SIG-M5 treated with dmso at 0.1 percent for 504 hours (cell line): ENCODE results near the gene ANTXR1.
"Not testable (repeated sequence)": the region's sequence is repeated elsewhere in the genome, so short reads cannot be mapped to it uniquely, and the experiment has no call there.

Experiments
- DNase-seq: peaks from one replicate; lab custom pipeline; 2025; ENCODE audit not compliant: unreplicated experiment; lab: John Stamatoyannopoulos, UW

The ANTXR1 gene

GRCh38 chr2:69255760-69256159 lies 242.8 kb downstream of the ANTXR1 start:
- no peak for DNase-seq

- not testable (repeated sequence) for DNase-seq
Observed at GRCh38 chr2:69259994-69260591, 247.1 kb downstream of the ANTXR1 start.

DNA sequence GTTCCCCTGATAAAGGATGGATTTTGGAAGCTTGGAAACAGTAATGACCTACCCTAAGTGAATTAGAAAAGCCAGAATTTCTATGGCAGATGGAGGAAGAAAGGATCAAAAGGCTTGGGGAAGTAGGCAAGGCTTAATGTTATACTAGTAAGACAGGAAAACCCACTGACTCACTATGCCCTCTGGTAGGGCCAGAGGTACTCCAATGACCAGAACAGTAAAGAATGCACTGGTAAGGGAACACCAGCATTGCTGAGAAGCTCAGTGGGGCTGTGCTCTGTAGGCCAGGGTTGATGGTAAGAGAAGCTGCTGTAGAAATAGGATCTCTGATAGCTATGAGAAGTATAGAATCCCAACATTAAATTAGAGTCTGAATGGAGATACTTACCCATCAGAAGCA lies 247.7 kb downstream of the ANTXR1 start:
- DNase-seq = no peak

- DNase-seq = no peak
Observed at GRCh38 chr2:69269330-69269729, 256.4 kb downstream of the ANTXR1 start.

DNA sequence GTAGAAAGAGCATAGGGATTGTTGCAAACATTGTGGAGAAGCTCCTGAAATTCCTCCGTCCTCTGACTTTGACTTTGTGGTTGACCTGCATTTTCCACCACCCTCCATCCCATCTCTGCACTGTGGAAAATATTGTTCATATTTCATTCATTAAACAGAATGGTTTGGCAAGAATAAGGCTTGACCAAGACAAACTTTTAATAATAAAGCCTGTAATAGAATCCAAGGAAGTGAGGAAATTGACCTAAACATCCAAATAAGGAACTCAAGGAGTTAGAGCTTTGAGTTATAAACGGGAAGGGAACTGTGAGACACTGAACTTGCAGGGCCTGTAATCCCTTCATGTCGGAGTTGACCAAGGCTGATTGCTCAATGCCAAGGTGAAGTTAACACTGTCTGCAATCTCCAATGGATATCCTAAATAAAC lies 258.9 kb downstream of the ANTXR1 start:
- peak; percentile 75 for DNase-seq

- peak; percentile 82 for DNase-seq
Observed at GRCh38 chr2:69272803-69273471, 260.0 kb downstream of the ANTXR1 start.

DNA sequence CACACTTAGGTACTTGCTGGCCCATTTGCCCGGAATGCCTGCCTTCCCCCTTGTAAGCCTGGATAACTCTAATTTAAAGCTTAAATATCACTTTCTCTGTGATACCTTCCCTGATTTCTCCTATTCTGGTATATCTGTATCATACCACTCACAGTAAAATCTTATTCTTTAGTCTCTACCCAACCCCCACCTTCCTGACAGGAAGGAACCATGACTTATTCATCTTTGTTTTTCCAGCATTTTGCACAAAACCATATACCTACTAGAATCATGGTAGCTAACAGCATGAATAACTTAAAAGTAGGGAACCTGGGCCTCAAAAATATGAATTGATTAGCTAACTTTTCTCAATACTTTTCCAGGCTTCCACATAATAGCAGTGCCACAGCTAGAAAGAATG lies 262.5 kb downstream of the ANTXR1 start:
- DNase-seq = no peak

- no peak for DNase-seq
Observed at GRCh38 chr2:69278366-69278765, 265.4 kb downstream of the ANTXR1 start.

DNA sequence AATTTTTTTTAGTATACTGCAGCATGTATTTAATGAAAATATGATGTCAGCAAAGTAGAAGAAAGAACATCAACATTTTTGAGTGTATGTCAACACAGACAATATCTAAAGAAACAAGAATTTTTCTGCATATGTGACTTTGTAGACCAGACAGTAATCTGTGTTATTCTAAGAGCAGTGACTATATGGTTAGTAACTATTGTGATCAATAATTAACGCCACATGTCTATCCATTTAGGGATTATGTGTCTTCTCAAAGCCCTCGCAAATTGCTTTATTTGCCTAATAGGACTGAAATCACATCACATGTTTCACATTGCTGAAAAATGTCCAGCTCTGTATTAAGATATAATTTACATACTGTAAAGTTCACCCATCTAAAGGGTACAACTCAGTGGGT lies 266.2 kb downstream of the ANTXR1 start:
- no peak for DNase-seq

DNA sequence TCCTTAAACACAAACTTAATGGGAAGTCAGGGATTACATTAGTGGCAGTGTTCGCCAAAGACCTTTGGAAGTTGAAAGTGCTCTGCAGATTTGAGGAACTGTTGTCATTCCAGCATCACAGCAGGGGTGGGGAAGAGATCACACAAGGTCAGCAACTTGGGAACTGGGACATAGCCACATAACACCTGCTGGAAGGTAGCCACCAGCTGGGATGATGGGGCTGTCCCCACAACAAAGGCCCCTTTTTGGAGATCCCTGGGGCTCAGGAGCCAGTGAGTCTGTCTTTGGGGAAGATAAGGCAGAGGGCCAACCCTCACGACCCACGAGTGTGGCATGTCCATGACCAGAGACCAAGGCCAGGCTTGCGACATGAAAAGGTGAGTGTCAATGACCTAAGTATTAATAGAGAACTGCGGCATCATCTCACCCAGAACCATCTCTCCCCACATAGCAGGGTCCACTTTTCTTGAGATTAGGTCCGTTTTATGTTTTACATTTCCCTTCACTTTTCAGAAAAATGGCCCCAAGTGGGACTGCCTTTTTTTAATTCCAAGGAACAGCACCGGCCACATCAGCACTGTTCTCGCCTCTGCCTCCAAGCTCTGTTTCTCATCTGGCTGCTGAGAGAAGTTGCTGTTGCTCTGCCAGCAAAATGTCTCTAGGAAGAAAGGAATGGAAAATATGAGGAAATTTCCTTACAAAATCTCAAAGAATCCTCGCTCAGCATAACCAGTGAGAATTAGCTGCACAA lies 267.1 kb downstream of the ANTXR1 start:
- no peak for DNase-seq

GRCh38 chr2:69280796-69281412 lies 267.9 kb downstream of the ANTXR1 start:
- no peak for DNase-seq

DNA sequence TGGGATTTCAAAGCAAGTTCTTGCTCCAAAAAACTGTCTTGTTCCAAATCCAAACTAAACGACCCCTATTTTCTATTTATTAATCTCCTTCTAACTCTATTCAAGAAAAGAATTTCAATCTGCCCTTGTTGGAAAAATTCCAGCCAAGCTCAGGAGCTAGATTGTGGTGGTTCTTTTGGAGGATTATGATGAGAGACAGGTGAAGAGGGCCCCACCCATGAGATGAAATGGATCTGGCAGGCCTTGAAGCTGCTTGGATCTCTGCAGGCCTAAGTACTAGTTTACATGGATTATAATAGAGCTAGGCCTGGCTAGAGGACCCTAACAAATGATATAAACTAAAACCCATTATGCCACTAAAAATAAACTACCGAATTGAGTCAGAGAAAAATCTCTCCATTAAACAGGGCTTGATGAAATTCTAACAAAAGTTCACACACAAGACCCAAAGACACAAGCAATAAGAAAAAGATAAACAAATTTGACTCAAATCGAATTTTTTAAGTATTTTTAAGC lies 272.5 kb downstream of the ANTXR1 start:
- DNase-seq = no peak

DNA sequence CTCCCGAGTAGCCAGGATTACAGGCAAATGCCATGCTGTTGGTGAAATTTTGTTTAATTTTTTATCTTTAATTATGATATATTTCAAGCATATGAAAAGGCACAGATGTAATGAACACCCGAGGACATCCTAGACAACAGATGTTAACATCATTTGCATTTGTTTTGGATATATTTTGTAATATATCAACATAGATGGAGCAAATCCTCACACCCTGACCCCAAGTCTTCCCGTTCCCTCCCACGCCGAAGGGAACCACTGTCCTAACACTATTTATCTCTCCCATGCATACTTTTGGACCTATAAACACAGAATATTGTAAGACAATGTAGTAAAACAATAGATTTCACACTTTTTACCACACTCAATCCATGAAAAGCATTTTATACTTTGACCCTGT lies 274.6 kb downstream of the ANTXR1 start:
- no peak for DNase-seq

GRCh38 chr2:69288429-69288828 lies 275.4 kb downstream of the ANTXR1 start:
- no peak for DNase-seq

DNA sequence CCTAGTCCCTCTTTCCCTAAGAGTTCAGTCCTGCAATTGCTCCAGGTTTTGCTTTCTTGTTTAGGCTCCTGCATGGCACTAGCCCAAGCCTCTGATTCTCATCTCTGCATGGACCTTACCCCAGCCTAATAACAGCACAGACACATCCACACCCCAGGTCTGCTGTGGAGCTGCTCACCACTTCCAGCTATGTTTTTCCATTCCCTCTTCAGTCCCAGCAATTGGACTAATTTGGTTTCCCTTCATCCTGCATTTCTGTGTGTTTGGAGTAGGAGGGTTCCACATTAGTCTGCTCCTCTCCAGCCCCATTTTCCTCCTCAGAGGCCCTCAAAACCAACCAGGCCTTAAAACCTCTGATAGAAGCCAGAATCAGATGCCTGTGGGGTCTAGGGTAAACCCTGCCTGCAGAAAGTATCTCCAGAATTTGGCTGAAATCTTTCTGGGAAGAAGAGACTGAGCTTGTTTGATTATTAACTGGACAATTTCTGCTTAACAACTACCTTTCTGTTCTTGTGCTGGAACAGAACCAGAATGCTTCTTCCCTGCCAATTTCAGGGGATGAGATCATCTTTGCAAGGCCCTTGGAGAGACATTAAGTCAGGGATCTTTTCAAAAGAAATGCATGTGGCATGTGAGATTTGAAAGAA lies 278.1 kb downstream of the ANTXR1 start:
- DNase-seq = no peak

- DNase-seq = no peak
Observed at GRCh38 chr2:69291721-69292120, 278.7 kb downstream of the ANTXR1 start.

- no peak for DNase-seq
Observed at GRCh38 chr2:69292256-69292655, 279.3 kb downstream of the ANTXR1 start.

- no peak for DNase-seq
Observed at GRCh38 chr2:69296421-69296820, 283.4 kb downstream of the ANTXR1 start.

- no peak for DNase-seq
Observed at GRCh38 chr2:69297216-69297615, 284.2 kb downstream of the ANTXR1 start.

DNA sequence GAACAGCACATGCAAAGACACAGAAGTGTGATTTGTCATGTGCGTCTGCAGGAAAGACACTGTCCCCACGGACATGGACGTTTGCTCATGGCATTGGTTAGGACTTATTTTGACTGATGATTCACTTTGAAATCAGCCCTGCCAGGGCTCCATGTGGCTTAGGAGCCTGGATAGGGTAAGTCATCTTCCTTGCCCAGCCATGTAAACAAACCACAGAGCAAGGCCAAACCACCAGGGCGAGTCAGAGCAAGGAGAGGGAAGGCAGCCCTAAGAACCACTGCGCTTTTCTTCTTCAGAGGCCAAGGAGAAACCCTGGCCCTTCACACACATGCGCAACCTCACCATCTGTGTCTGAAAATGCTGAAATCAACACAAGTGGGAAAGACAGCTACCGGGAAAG lies 285.3 kb downstream of the ANTXR1 start:
- DNase-seq = peak; percentile 36

DNA sequence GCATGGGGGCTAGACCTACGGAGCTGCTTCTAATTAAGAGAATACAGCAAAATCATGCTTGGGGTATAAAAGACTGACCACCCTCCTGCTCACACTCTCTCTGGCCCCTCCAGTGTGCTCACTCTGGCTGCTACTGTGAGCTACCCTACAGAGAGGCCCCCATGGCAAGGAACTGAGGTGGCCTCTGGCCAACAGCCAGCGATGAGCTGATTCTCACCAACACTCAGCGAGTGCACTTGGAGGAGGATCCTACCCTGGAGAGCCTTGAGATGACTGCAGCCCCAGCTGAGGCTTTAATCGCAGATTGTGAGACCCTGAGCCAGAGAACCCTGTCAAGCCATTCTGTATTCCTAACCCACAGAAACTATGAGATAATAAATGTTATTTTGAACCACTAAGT lies 285.9 kb downstream of the ANTXR1 start:
- DNase-seq = no peak
